Neuronal stem cell (in vitro differentiated cells): ENCODE results near the gene EFNA3.
A peak's percentile ranks its signal among the peaks of the same experiment; 100 is the strongest.

ENCODE experiments used
- DNase-seq: peaks from one replicate; pipeline ENCODE4 v3.0.0-alpha.2; 2013; ENCODE audit warnings: low spot score
- H2AFZ ChIP-seq: one replicate; pipeline ENCODE4 v1.6.1; 2013; ENCODE audit warnings: mild to moderate bottlenecking, low read length, inconsistent platforms
- H2AK5ac ChIP-seq: 2 replicates; pipeline ENCODE4 v1.6.1; 2013; ENCODE audit warnings: low read depth, mild to moderate bottlenecking, inconsistent platforms, low read length, moderate library complexity, mixed read lengths
- H2BK120ac ChIP-seq: 2 replicates; pipeline ENCODE4 v1.6.1; 2013; ENCODE audit warnings: low read depth, mild to moderate bottlenecking, inconsistent platforms, low read length, moderate library complexity, mixed read lengths
- H2BK12ac ChIP-seq: one replicate; pipeline ENCODE4 v1.6.1; 2013; ENCODE audit warnings: low read length, inconsistent platforms
- H2BK15ac ChIP-seq: 2 replicates; pipeline ENCODE4 v1.6.1; 2013; ENCODE audit warnings: mild to moderate bottlenecking, low read length, inconsistent platforms, mixed read lengths
- H2BK5ac ChIP-seq: one replicate; pipeline ENCODE4 v1.6.1; 2013; ENCODE audit warnings: inconsistent platforms, mild to moderate bottlenecking, low read length, moderate library complexity
- H3K14ac ChIP-seq: one replicate; pipeline ENCODE4 v1.6.1; 2013; ENCODE audit warnings: low read length, inconsistent platforms
- H3K18ac ChIP-seq: 2 replicates; pipeline ENCODE4 v1.6.1; 2013; ENCODE audit warnings: low read length, inconsistent platforms
- H3K23ac ChIP-seq: 2 replicates; pipeline ENCODE4 v1.6.1; 2013; ENCODE audit warnings: low read depth, mild to moderate bottlenecking, mixed read lengths, low read length, inconsistent platforms; ENCODE audit not compliant: poor library complexity
- H3K27ac ChIP-seq: replicated peaks from 3 replicates; pipeline ENCODE4 v1.5.1; 2013; ENCODE audit warnings: low read length, inconsistent platforms
- H3K27me3 ChIP-seq, 3 experiments: 2 replicates each; pipeline ENCODE4 v1.6.1; 2013; ENCODE audit warnings: low read length in 3 of 3, mild to moderate bottlenecking in 2 of 3, inconsistent platforms in 1 of 3, low read depth in 1 of 3, mixed read lengths in 1 of 3, moderate library complexity in 1 of 3; ENCODE audit not compliant: control insufficient read depth in 3 of 3, insufficient read depth in 3 of 3
- H3K36me3 ChIP-seq, 2 donors: replicated peaks in 1 of 2; 2 replicates each; pipeline ENCODE4 v1.6.1; 2013; ENCODE audit warnings: low read length in 2 of 2; ENCODE audit not compliant: control insufficient read depth in 2 of 2, insufficient read depth in 2 of 2
- H3K4ac ChIP-seq: 2 replicates; pipeline ENCODE4 v1.6.1; 2013; ENCODE audit warnings: inconsistent platforms, mild to moderate bottlenecking, low read length, moderate library complexity
- H3K4me1 ChIP-seq, 2 donors: 1 replicate in 1 of 2; 2 replicates in 1 of 2; pipeline ENCODE4 v1.6.1; 2013; ENCODE audit warnings: low read length in 2 of 2, low read depth in 1 of 2; ENCODE audit not compliant: control insufficient read depth in 2 of 2, insufficient read depth in 1 of 2
- H3K4me2 ChIP-seq: one replicate; pipeline ENCODE4 v1.6.1; 2013; ENCODE audit warnings: mild to moderate bottlenecking, low read length, inconsistent platforms; ENCODE audit not compliant: insufficient read depth, poor library complexity, severe bottlenecking
- H3K4me3 ChIP-seq, 2 donors: 2 replicates each; pipeline ENCODE4 v1.5.1; 2013; ENCODE audit warnings: low read length in 2 of 2, mild to moderate bottlenecking in 2 of 2, inconsistent platforms in 1 of 2, moderate library complexity in 1 of 2
- H3K79me1 ChIP-seq: one replicate; pipeline ENCODE4 v1.6.1; 2013; ENCODE audit warnings: low read depth, mild to moderate bottlenecking, inconsistent platforms, low read length, moderate library complexity
- H3K9ac ChIP-seq: one replicate; pipeline ENCODE4 v1.6.1; 2013; ENCODE audit warnings: mild to moderate bottlenecking, low read depth, low read length, inconsistent platforms; ENCODE audit not compliant: poor library complexity
- H3K9me3 ChIP-seq, 2 donors: replicated peaks in 1 of 2; 2 replicates each; pipeline versions ENCODE3 to v1.6.1; 2013; ENCODE audit warnings: low read length in 2 of 2, mild to moderate bottlenecking in 2 of 2, inconsistent platforms in 1 of 2, low read depth in 1 of 2, mixed read lengths in 1 of 2, moderate library complexity in 1 of 2; ENCODE audit not compliant: control insufficient read depth in 2 of 2, insufficient read depth in 1 of 2
- H4K8ac ChIP-seq: one replicate; pipeline ENCODE4 v1.6.1; 2013; ENCODE audit warnings: low read depth, mild to moderate bottlenecking, inconsistent platforms, low read length, moderate library complexity
- H4K91ac ChIP-seq: one replicate; pipeline ENCODE4 v1.6.1; 2013; ENCODE audit warnings: low read length, low read depth, mild to moderate bottlenecking, inconsistent platforms; ENCODE audit not compliant: poor library complexity
- WGBS, 2 donors: extraction: QIAGEN DNeasy Blood & Tissue Kit; methylation state at CpG; one replicate each; pipeline ENCODE4 v1.1.7; 2013; ENCODE audit warnings: missing lambda C conversion rate in 2 of 2, mixed read lengths in 1 of 2; ENCODE audit not compliant: insufficient read length in 2 of 2, insufficient replicate concordance in 1 of 2; ENCODE audit errors: extremely low coverage in 2 of 2; 5-methylcytosine and 5-hydroxymethylcytosine counted together

Gene EFNA3

GRCh38 chr1:155085504-155086127 lies 7.0 kb downstream of the EFNA3 start:
- Histone ChIP-seq H3K4ac (peak overlapping the region; percentile 44), H3K27me3 (peaks cover 22 to 37% (median 31%) of the 10 kb centered on the region in 3 experiments), H3K27ac (no peak overlapping the region), H2BK5ac (peak overlapping the region; percentile 91), H2BK15ac (peak overlapping the region; percentile 41), H4K8ac (no peak overlapping the region), H3K79me1 (peaks cover 4% of the 10 kb centered on the region), H2BK12ac (no peak overlapping the region), H2BK120ac (no peak overlapping the region), H3K4me1 (peaks cover 29 to 36% of the 10 kb centered on the region in 2 donors), H3K36me3 (no peaks in the 10 kb centered on the region), H3K4me3 (peak overlapping the region; percentile 83 to 89), H2AFZ (peak overlapping the region; percentile 99), H3K9ac (peak overlapping the region; percentile 79), H3K4me2 (peak overlapping the region; percentile 85), H2AK5ac (peak overlapping the region; percentile 79), H3K23ac (peak overlapping the region; percentile 90), H3K18ac (peak overlapping the region; percentile 78), H3K9me3 (peaks cover 0 to 2% of the 10 kb centered on the region in 2 donors), H3K14ac (no peak overlapping the region), H4K91ac (no peak overlapping the region)
- DNase-seq: no peak
- no CpG with 5 or more reads among the region's 32 CpGs for WGBS, 2 donors

- H3K9ac ChIP-seq: peak overlapping the region; percentile 51
- peaks cover 4% of the 10 kb centered on the region for H3K79me1 ChIP-seq
- H3K36me3 ChIP-seq: no peaks in the 10 kb centered on the region
- H3K4me2 ChIP-seq: peak overlapping the region; percentile 85
- peaks cover 29 to 32% of the 10 kb centered on the region in 2 donors for H3K4me1 ChIP-seq
- peak overlapping the region; percentile 79 for H2AK5ac ChIP-seq
- WGBS, 2 donors: no CpG with 5 or more reads among the region's 24 CpGs
- H3K27me3 ChIP-seq: peaks cover 20 to 33% (median 28%) of the 10 kb centered on the region in 3 experiments
- H2BK15ac ChIP-seq: peak overlapping the region; percentile 94
- peak overlapping the region in 1 of 2 donors; percentile 83 for H3K4me3 ChIP-seq
- H3K18ac ChIP-seq: peak overlapping the region; percentile 89
- no peak overlapping the region for H3K14ac ChIP-seq
- H3K27ac ChIP-seq: no peak overlapping the region
- H3K23ac ChIP-seq: peak overlapping the region; percentile 90
- H3K4ac ChIP-seq: peak overlapping the region; percentile 27
- peak overlapping the region; percentile 97 for H2BK12ac ChIP-seq
- peak overlapping the region; percentile 99 for H2AFZ ChIP-seq
- H2BK120ac ChIP-seq: no peak overlapping the region
- H3K9me3 ChIP-seq: peaks cover 0 to 2% of the 10 kb centered on the region in 2 donors
- no peak overlapping the region for H4K91ac ChIP-seq
- no peak overlapping the region for H4K8ac ChIP-seq
- peak; percentile 76 for DNase-seq
- H2BK5ac ChIP-seq: peak overlapping the region; percentile 83
These were observed 7.6 kb downstream of the EFNA3 start for GRCh38 chr1:155086128-155086741.

GRCh38 chr1:155086856-155087535 lies 8.4 kb downstream of the EFNA3 start:
- DNase-seq: no peak
- Histone ChIP-seq H3K36me3 (no peaks in the 10 kb centered on the region), H3K9ac (no peak overlapping the region), H3K4me2 (no peak overlapping the region), H3K14ac (no peak overlapping the region), H3K27me3 (peaks cover 13 to 28% (median 21%) of the 10 kb centered on the region in 3 experiments), H3K27ac (no peak overlapping the region), H3K23ac (no peak overlapping the region), H2BK15ac (peak overlapping the region; percentile 94), H2BK120ac (peak overlapping the region; percentile 30), H3K4me1 (peaks cover 27 to 30% of the 10 kb centered on the region in 2 donors), H3K4me3 (no peak overlapping the region), H2AFZ (no peak overlapping the region), H3K18ac (no peak overlapping the region), H4K8ac (no peak overlapping the region), H3K4ac (no peak overlapping the region), H3K79me1 (peaks cover 4% of the 10 kb centered on the region), H2AK5ac (peak overlapping the region; percentile 79), H4K91ac (no peak overlapping the region), H2BK5ac (peak overlapping the region; percentile 83), H3K9me3 (peaks cover 0 to 2% of the 10 kb centered on the region in 2 donors), H2BK12ac (no peak overlapping the region)
- no CpG with 5 or more reads among the region's 8 CpGs for WGBS, 2 donors
